Measurements from ENCODE around the gene PRDM15. TPM values are rescaled to one million over a fixed set of nuclear protein-coding genes. Genes with fewer than 3 reads are reported as not detected.

PRDM15 gene
- total and polyA plus RNA-seq, 10 donors, result 4.4 to 18.0 (median 10.8) TPM

GRCh38 chr21:41861987-41862386 lies 17.2 kb downstream of the PRDM15 start:
- TF ChIP-seq POLR2A (IDR thresholded peaks at IDR 0.05), result no peak
- TF ChIP-seq CTCF (IDR thresholded peaks at IDR 0.05 in 8 of 11, conservative IDR thresholded peaks at IDR 0.05 in 3 of 11), result no peak
- no peak for TF ChIP-seq POLR2AphosphoS5 (IDR thresholded peaks at IDR 0.05)
- peak; percentile 56 for DNase-seq
- intact Hi-C loops (cut with DNase I; ENCODE audit: low total_unique reads), result no loop called here
- WGBS, 5 donors, result 85 to 93% (median 91%) methylated on average over 17 of the region's 17 CpGs
- Histone ChIP-seq H3K4me3 (no peak overlapping the region), H3K9me3 (no peaks in the 10 kb centered on the region), H3K36me3 (peaks cover 0 to 35% (median 20%) of the 10 kb centered on the region in 6 donors), H3K4me1 (peaks cover 0 to 39% (median 4%) of the 10 kb centered on the region in 6 donors), H3K27ac (no peak overlapping the region), H3K27me3 (replicated peaks in 1 of 7) (no peaks in the 10 kb centered on the region)

- Histone ChIP-seq H3K4me3 (no peak overlapping the region), H3K36me3 (peaks cover 0 to 42% (median 25%) of the 10 kb centered on the region in 6 donors), H3K9me3 (no peaks in the 10 kb centered on the region), H3K4me1 (peaks cover 0 to 38% (median 4%) of the 10 kb centered on the region in 6 donors), H3K27ac (no peak overlapping the region), H3K27me3 (replicated peaks in 1 of 7) (no peaks in the 10 kb centered on the region)
- intact Hi-C loops (cut with DNase I; ENCODE audit: low total_unique reads), result no loop called here
- peak; percentile 31 for DNase-seq
- TF ChIP-seq POLR2A (IDR thresholded peaks at IDR 0.05) (no peak), CTCF (IDR thresholded peaks at IDR 0.05 in 8 of 11, conservative IDR thresholded peaks at IDR 0.05 in 3 of 11) (no peak), POLR2AphosphoS5 (IDR thresholded peaks at IDR 0.05) (no peak)
- WGBS, 5 donors, result 66 to 95% (median 90%) methylated on average over 4 of the region's 4 CpGs
Measured at GRCh38 chr21:41861255-41861654, 17.9 kb downstream of the PRDM15 start.

- Histone ChIP-seq H3K27me3 (replicated peaks in 1 of 7) (no peaks in the 10 kb centered on the region), H3K4me3 (no peak overlapping the region), H3K4me1 (peaks cover 0 to 20% (median 0%) of the 10 kb centered on the region in 6 donors), H3K9me3 (no peaks in the 10 kb centered on the region), H3K27ac (no peak overlapping the region), H3K36me3 (peaks cover 0 to 56% (median 33%) of the 10 kb centered on the region in 6 donors)
- DNase-seq, result peak; percentile 59
- intact Hi-C loops (cut with DNase I; ENCODE audit: low total_unique reads), result no loop called here
- WGBS, 5 donors, result 96 to 98% (median 96%) methylated on average over 16 to 23 of the region's 23 CpGs
- no peak for TF ChIP-seq CTCF (IDR thresholded peaks at IDR 0.05 in 8 of 11, conservative IDR thresholded peaks at IDR 0.05 in 3 of 11)
- TF ChIP-seq POLR2AphosphoS5 (IDR thresholded peaks at IDR 0.05), result no peak
- no peak for TF ChIP-seq POLR2A (IDR thresholded peaks at IDR 0.05)
Measured at GRCh38 chr21:41859297-41859980, 19.7 kb downstream of the PRDM15 start.

- no peaks in the 10 kb centered on the region for H3K9me3 ChIP-seq
- peaks cover 0 to 12% (median 0%) of the 10 kb centered on the region in 6 donors for H3K4me1 ChIP-seq
- WGBS, 5 donors, result 90 to 96% (median 95%) methylated on average over 19 to 27 of the region's 27 CpGs
- H3K36me3 ChIP-seq, result peaks cover 0 to 64% (median 41%) of the 10 kb centered on the region in 6 donors
- TF ChIP-seq POLR2A (IDR thresholded peaks at IDR 0.05) (no peak), POLR2AphosphoS5 (IDR thresholded peaks at IDR 0.05) (no peak), CTCF (IDR thresholded peaks at IDR 0.05 in 8 of 11, conservative IDR thresholded peaks at IDR 0.05 in 3 of 11) (no peak)
- no peak overlapping the region for H3K4me3 ChIP-seq
- DNase-seq, result peak; percentile 68
- intact Hi-C loops (cut with DNase I; ENCODE audit: low total_unique reads), result no loop called here
- H3K27ac ChIP-seq, result no peak overlapping the region
- H3K27me3 ChIP-seq (replicated peaks in 1 of 7), result no peaks in the 10 kb centered on the region
Measured at GRCh38 chr21:41858466-41859296, 20.5 kb downstream of the PRDM15 start.
